Mesodermal cell (in vitro differentiated cells): ENCODE measurements around the gene CNPY1. TPM values are rescaled to one million over a fixed set of nuclear protein-coding genes. Genes with fewer than 3 reads are reported as not detected.
"Not testable (repeated sequence)": the region's sequence is repeated elsewhere in the genome, so short reads cannot be mapped to it uniquely, and the experiment has no call there.

Experiments used
- H3K27ac ChIP-seq: 2 replicates; pipeline ENCODE4 v1.7.0; 2013; ENCODE audit warnings: mild to moderate bottlenecking, low read depth, low read length, moderate library complexity; ENCODE audit not compliant: severe bottlenecking
- H3K36me3 ChIP-seq: 2 replicates; pipeline ENCODE4 v1.7.1; 2013; ENCODE audit warnings: mild to moderate bottlenecking, low read length, moderate library complexity; ENCODE audit not compliant: control insufficient read depth, insufficient read depth
- H3K4me1 ChIP-seq: one replicate; pipeline ENCODE4 v1.7.1; 2013; ENCODE audit warnings: mild to moderate bottlenecking, low read length; ENCODE audit not compliant: insufficient read depth, control insufficient read depth, poor library complexity, severe bottlenecking
- H3K4me3 ChIP-seq: 2 replicates; pipeline ENCODE4 v1.7.0; 2013; ENCODE audit warnings: low read length, control low read depth, mild to moderate bottlenecking; ENCODE audit not compliant: insufficient read depth, poor library complexity, severe bottlenecking; ENCODE audit errors: extremely low read depth
- H3K9me3 ChIP-seq: 2 replicates; pipeline ENCODE4 v1.7.1; 2013; ENCODE audit warnings: mild to moderate bottlenecking, low read length, moderate library complexity; ENCODE audit not compliant: control insufficient read depth
- WGBS, 2 experiments: methylation state at CpG; one replicate each; pipeline ENCODE4 v1.1.5; 2013; ENCODE audit warnings: missing lambda C conversion rate in 2 of 2; ENCODE audit not compliant: insufficient coverage in 2 of 2; 5-methylcytosine and 5-hydroxymethylcytosine counted together
- polyA plus RNA-seq, 2 experiments: library from polyadenylated mRNA; stranded (reverse); fragments of 50-300 nt; gene quantifications; one replicate each; pipeline ENCODE4 v1.2.3, GENCODE V29; 2013

CNPY1 gene
- polyA plus RNA-seq (2013, experiment 1 of 2): 1.5 TPM
- polyA plus RNA-seq (2013, experiment 2 of 2): 0.56 TPM

DNA sequence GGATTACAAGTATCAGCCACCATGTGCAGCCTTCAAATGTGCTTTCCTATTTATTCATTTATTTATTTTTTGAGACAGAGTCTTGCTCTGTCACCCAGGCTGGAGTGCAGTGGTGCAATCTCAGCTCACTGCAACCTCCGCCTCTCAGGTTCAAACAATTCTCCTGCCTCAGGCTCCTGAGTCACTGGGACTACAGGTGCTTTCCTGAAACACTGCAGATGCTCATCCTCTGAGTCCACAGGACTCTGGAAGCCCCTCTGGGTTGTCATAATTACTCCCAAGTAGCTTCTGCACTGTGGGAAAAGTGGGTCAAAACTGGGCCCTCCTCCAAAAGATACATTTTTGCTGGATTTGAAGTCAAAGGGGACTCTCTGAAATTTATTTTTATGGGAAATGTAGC, at the start of gene CNPY1:
CNPY1 (minus strand) TSS at position 111 of the 400 bp plus-strand sequence. CDS start 630 bp downstream, outside the sequence.
- not testable (repeated sequence) for H3K36me3 ChIP-seq, H3K4me3 ChIP-seq, H3K9me3 ChIP-seq, H3K27ac ChIP-seq, H3K4me1 ChIP-seq
- WGBS, 2 experiments: 71 to 100% methylated on average over 1 of the region's 1 CpG

DNA sequence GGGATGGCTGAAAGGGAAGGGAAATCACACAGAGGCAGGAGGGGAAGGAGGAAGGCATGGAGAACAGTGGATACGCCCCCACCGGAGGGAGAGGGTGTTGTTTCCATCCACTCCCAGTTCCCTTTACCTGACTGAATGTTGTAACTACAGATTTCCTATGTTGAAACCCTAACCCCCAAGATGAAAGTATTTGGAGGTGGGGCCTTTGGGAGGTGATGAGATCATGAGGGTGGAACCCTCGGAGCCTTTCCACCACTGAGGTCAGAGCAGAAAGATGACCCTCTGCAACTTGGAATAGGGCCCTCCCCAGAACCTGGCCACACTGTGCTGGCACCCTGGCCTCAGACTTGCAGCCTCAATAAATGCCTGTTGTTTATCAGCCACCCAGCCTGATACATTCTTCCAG, 48.6 kb upstream of the CNPY1 start:
- Histone ChIP-seq H3K9me3 (no peaks in the 10 kb centered on the region), H3K4me3 (no peak overlapping the region), H3K36me3 (no peaks in the 10 kb centered on the region), H3K4me1 (peaks cover 6% of the 10 kb centered on the region), H3K27ac (no peak overlapping the region)
- WGBS, 2 experiments: 48 to 67% methylated on average over 1 to 3 of the region's 3 CpGs

GRCh38 chr7:155594163-155594732, 47.9 kb upstream of the CNPY1 start:
- WGBS, 2 experiments: 96 to 97% methylated on average over 6 of the region's 6 CpGs

DNA sequence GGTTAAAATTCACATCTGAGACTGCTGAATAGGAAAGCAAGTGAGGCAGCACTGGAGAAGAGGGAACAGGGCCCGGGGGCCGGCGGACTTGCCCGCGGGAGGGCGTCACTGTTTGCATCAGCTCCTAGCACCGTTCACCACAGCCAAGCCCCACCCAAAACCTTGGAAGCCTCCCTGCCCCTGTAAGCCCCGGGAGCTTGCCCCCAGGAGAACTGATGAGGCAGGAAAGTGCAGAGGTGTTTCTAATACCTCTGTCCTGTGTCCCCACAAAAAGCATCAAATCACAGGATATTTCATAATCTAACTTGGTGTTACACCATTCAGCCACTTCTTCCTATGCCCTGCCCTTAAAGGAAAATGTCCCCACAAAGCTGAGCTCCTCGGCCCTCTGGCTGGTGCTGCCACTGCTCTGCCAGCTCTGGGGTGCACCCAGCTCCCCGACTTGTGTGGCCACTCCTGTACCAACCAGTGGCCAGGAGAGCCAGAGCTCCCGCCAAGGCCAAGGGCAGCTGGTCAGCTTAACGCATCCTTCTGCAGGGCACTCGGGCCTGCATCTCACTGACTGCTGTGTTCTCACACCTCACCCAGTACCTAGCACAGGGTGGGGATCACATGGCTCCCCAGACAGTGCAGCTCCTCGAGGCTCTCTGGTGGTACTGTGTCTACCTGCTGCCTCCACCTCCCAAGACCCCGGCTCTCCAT, 47.3 kb upstream of the CNPY1 start:
- 80% methylated on average over 8 to 9 of the region's 15 CpGs for WGBS, 2 experiments
- no peaks in the 10 kb centered on the region for H3K36me3 ChIP-seq
- peaks cover 6% of the 10 kb centered on the region for H3K4me1 ChIP-seq
- H3K27ac ChIP-seq: no peak overlapping the region
- H3K9me3 ChIP-seq: no peaks in the 10 kb centered on the region
- no peak overlapping the region for H3K4me3 ChIP-seq

More at GRCh38 chr7:155594163-155594732, 47.9 kb upstream of the CNPY1 start:
- peaks cover 6% of the 10 kb centered on the region for H3K4me1 ChIP-seq
- H3K9me3 ChIP-seq: no peaks in the 10 kb centered on the region
- H3K36me3 ChIP-seq: no peaks in the 10 kb centered on the region
- H3K4me3 ChIP-seq: no peak overlapping the region
- no peak overlapping the region for H3K27ac ChIP-seq

DNA sequence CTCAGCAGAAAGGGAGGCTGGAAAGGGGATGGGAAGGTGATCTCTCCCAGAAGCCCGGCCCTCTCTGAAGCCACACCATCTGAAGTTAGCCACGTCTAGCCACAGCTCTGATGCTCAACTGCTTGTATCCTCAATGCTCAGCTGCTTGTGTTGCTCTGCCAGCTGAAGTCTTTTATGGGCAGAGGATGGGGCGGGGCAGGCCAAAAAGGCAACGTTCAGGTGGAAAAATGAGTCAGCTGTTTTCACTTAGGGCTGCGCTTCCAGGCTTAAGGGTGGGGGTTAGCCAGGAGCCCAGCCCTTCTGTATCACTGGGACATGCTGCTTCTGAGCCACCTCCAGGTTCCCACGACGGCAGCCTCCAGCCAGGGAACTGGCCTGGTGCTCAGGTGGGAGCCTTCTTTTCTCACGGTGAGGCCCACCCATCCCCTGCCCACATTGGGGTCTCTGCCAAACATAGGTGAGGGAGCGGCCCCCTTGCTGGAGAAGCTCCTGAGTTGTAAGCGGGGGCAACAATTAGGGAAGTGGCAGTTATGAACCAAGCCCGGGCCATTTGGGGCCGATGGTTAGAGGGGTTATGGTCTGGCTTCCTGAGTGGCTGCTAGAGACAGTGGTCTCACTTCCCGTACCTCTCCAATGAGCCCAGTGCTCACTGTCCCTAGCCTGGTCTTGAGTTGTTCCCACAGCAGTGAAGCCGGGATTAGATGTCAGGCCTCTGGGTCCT, 44.9 kb upstream of the CNPY1 start:
- Histone ChIP-seq H3K4me3 (no peak overlapping the region), H3K4me1 (peaks cover 6% of the 10 kb centered on the region), H3K9me3 (no peaks in the 10 kb centered on the region), H3K27ac (peak overlapping the region; percentile 73), H3K36me3 (no peaks in the 10 kb centered on the region)
- WGBS, 2 experiments: 92 to 98% methylated on average over 10 to 12 of the region's 14 CpGs

DNA sequence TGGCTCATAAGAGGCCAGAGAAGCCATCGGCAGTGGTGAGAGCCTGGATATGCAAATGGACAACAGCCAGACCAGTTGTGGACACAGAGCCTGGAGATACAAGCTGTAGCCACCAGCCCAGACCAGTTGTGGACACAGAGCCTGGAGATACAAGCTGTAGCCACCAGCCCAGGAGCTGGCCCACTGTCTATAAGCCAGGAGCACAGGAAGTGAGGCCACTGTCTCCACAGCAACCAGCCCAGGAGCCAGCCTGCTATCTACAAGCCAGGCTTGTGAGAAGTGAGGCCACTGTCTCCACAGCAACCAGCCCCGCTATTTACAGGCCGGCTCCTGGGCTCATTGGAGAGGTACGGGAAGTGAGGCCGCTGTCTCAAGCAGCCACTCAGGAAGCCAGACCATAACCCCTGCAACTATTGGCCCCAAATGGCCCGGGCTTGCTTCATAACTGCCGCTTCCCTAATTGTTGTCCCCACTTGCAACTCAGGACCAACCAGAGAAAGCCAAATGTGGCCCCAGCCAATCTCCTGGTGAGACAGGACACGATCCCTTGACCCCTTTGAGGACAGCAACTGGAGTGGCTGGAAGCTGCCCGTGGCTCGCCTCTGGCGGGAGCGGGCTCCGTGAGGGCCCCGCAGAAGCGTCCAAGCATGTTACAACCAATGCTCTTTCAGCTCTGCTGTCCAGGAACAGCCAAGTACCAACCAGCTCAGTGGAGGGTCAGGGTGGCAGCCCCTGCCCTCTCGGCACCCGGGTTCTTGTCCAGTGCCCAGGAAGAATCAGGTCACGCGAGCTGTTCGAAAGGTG, 44.1 kb upstream of the CNPY1 start:
- H3K36me3 ChIP-seq: no peaks in the 10 kb centered on the region
- WGBS, 2 experiments: 86 to 88% methylated on average over 19 to 20 of the region's 20 CpGs

GRCh38 chr7:155589001-155589980, 42.9 kb upstream of the CNPY1 start:
- 94 to 95% methylated on average over 25 to 29 of the region's 29 CpGs for WGBS, 2 experiments
- Histone ChIP-seq H3K9me3 (no peaks in the 10 kb centered on the region), H3K27ac (no peak overlapping the region), H3K36me3 (no peaks in the 10 kb centered on the region), H3K4me1 (peaks cover 6% of the 10 kb centered on the region), H3K4me3 (no peak overlapping the region)

More for the DNA sequence above, 44.1 kb upstream of the CNPY1 start:
- Histone ChIP-seq H3K4me1 (peaks cover 6% of the 10 kb centered on the region), H3K9me3 (no peaks in the 10 kb centered on the region), H3K4me3 (no peak overlapping the region), H3K27ac (peak overlapping the region; percentile 73)

DNA sequence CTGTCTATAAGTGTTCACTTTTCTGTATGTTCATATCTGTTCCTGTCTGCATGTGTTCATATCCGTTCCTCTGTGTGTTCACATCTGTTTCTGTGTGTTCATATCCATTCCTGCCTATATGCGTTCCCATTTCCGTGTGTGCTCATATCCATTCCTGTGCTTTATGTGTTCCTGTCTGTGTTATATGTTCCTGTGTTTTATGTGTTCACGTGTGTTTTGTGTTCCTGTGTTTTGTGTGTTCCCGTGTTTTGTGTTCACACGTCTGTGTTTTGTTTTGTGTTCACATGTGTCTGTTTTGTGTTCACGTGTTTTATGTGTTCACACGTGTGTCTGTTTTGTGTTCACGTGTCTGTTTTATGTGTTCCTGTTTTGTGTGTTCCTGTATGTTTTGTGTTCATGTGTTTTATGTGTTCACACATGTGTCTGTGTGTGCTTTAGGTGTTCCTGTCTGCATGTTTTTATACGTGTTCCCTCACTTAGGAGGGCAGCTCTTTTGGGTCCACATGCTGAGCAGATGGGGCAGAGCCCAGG, 42.2 kb upstream of the CNPY1 start:
- H3K4me1 ChIP-seq: peaks cover 6% of the 10 kb centered on the region
- no peaks in the 10 kb centered on the region for H3K9me3 ChIP-seq
- WGBS, 2 experiments: 87 to 91% methylated on average over 7 of the region's 10 CpGs
- H3K4me3 ChIP-seq: no peak overlapping the region
- H3K27ac ChIP-seq: no peak overlapping the region
- H3K36me3 ChIP-seq: no peaks in the 10 kb centered on the region

GRCh38 chr7:155587486-155587885, 41.1 kb upstream of the CNPY1 start:
- Histone ChIP-seq H3K36me3 (no peaks in the 10 kb centered on the region), H3K27ac (no peak overlapping the region), H3K4me3 (no peak overlapping the region), H3K4me1 (peaks cover 6% of the 10 kb centered on the region), H3K9me3 (no peaks in the 10 kb centered on the region)
- 89 to 95% methylated on average over 7 to 8 of the region's 10 CpGs for WGBS, 2 experiments
